GM12878 (cell line): ENCODE results near the gene GTPBP1.

ENCODE experiments used
- POLR2AphosphoS2 ChIP-seq: IDR thresholded peaks from 2 replicates; pipeline ENCODE4 v1.6.1; 2011; ENCODE audit warnings: low read depth, mild to moderate bottlenecking, low read length, improper control_type of control experiment, moderate library complexity
- POLR2AphosphoS5 ChIP-seq: IDR thresholded peaks from 2 replicates; pipeline ENCODE4 v1.6.1; 2011; ENCODE audit warnings: mild to moderate bottlenecking, low read length, inconsistent platforms
- TF ChIP-seq, protein P1 (sequence below), 3 experiments: IDR thresholded peaks in 2 of 3; conservative IDR thresholded peaks in 1 of 3; 2 replicates each; pipeline ENCODE4 v1.5.1; 2011; ENCODE audit warnings: low read depth in 3 of 3, low read length in 3 of 3, mild to moderate bottlenecking in 3 of 3, control low read depth in 2 of 3, moderate library complexity in 2 of 3, inconsistent platforms in 1 of 3, mixed read lengths in 1 of 3; ENCODE audit not compliant: control insufficient read depth in 2 of 3, insufficient read depth in 1 of 3; ENCODE audit errors: extremely low read depth in 1 of 3

DNA sequence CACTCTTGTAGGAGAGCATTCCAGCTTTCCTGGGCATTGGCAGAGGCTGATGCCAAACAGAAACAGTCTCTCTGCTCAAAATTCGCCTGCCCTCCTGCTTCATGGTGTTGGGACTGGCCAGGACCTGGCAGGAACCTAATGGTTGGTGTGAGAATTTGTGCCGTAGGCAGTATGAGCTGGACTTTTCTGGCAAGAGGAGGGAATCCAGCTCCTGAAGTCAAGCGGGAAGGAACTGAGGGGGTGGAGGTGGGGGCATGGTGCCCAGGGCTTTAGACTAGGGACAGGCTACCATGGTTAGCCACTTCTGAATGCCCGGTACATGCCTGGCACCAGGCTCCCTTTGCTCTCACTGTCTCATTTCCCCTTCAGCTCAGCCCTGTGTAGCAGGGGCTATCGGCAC is 30.9 kb upstream of the GTPBP1 start:
- TF ChIP-seq POLR2AphosphoS5 (no peak), POLR2AphosphoS2 (no peak)
- TF ChIP-seq, protein P1, sequence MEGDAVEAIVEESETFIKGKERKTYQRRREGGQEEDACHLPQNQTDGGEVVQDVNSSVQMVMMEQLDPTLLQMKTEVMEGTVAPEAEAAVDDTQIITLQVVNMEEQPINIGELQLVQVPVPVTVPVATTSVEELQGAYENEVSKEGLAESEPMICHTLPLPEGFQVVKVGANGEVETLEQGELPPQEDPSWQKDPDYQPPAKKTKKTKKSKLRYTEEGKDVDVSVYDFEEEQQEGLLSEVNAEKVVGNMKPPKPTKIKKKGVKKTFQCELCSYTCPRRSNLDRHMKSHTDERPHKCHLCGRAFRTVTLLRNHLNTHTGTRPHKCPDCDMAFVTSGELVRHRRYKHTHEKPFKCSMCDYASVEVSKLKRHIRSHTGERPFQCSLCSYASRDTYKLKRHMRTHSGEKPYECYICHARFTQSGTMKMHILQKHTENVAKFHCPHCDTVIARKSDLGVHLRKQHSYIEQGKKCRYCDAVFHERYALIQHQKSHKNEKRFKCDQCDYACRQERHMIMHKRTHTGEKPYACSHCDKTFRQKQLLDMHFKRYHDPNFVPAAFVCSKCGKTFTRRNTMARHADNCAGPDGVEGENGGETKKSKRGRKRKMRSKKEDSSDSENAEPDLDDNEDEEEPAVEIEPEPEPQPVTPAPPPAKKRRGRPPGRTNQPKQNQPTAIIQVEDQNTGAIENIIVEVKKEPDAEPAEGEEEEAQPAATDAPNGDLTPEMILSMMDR (IDR thresholded peaks at IDR 0.05 in 2 of 3, conservative IDR thresholded peaks at IDR 0.05 in 1 of 3; ENCODE audit: control insufficient read depth in 2 of 3, extremely low read depth in 1 of 3, insufficient read depth in 1 of 3, low read depth in 3 of 3, low read length in 3 of 3) = no peak
